ENCODE measurements around the gene ARHGAP19.
"Not testable (repeated sequence)": the region's sequence is repeated elsewhere in the genome, so short reads cannot be mapped to it uniquely, and the experiment has no call there.

Gene ARHGAP19

GRCh38 chr10:97321032-97321803, 28.8 kb upstream of the ARHGAP19 start:
- no peak for DNase-seq

DNA sequence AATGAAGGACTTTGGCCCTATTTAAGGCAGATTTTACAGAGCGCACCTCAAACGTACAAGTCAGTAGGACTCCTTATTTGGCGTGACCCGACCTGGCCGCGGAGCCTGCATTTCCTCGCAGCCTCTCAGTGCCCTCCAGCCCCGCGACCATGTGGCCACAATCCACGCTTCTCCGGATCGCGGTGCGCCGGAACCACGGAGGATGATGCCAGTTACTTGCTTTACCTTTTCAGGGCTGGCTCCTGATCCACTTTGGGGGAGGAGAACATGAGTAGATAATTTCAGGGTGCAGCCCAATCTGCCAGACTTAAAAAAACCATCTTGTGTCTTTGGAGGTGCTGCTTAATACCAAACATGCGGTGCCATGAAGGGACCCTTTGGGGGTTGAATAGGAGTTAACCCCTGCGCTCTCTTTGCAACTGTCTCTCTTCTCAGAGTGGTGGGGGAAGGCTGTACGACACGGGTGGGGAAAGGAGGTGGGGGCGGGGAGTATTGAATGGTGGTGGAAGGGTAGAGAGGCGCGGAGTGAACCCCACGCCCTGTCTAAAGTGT, 28.1 kb upstream of the ARHGAP19 start:
- DNase-seq: peak; percentile 20

- DNase-seq: peak; percentile 64
Observed at GRCh38 chr10:97319671-97320479, 27.4 kb upstream of the ARHGAP19 start.

DNA sequence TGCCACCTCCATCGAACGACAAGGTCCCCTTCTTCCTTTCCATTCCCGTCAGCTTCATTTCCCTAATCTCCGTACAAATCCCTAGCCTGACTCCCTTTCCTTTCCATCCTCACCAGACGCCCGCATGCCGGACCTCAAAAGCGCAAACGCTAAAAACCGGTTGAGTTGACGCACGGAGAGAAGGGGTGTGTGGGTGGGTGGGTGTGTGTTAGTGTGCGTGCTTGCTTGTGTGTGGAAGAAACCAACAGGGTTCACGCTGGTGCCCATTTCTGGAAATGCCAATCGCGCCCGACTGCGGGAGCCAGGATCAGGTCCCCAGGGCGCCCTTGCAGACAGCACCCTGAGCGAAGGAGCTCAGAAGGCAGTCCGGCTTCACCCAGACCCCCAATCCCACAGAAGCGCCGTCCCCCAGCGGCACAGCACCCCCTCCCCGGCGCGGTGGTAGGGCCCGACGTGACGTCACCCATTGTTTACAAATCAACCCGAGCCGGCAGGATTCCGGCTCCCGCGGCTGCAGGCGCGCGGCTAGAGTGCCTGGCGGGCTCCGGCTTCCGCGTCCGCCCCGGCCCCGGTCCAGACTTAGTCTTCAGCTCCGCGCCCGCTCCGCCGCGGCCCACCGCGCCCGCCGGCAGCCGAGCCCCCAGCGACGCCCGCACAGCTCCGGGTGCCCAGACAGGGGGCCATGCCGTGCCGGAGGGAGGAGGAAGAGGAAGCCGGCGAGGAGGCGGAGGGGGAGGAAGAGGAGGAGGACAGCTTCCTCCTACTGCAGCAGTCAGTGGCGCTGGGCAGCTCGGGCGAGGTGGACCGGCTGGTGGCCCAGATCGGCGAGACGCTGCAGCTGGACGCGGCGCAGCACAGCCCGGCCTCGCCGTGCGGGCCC, 26.6 kb upstream of the ARHGAP19 start, which contains the start of gene FRAT1:
Gene FRAT1, plus strand, starts transcription at position 500 of the 880 bp plus-strand sequence. Its CDS starts 183 bp downstream, at position 683.
- DNase-seq: peak; percentile 90

DNA sequence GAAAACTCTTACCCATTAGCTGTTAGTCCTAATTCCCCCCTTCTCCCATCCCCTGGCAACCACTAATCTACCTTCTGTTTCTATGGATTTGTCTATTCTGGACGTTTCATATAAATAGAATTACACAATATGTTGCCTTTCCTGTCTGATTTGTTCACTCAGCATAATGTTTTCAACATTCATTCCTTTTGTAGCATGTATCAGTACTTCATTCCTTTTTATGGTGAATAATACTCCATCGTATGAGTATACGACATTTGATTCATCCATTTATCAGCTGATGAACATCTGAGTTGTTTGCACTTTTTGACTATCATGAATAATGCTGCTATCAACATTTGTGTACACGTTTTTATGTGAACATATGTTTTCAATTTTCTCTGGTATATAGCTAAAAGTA, 22.2 kb upstream of the ARHGAP19 start:
- DNase-seq: no peak

- no peak for DNase-seq
Observed at GRCh38 chr10:97312897-97313296, 20.5 kb upstream of the ARHGAP19 start.

DNA sequence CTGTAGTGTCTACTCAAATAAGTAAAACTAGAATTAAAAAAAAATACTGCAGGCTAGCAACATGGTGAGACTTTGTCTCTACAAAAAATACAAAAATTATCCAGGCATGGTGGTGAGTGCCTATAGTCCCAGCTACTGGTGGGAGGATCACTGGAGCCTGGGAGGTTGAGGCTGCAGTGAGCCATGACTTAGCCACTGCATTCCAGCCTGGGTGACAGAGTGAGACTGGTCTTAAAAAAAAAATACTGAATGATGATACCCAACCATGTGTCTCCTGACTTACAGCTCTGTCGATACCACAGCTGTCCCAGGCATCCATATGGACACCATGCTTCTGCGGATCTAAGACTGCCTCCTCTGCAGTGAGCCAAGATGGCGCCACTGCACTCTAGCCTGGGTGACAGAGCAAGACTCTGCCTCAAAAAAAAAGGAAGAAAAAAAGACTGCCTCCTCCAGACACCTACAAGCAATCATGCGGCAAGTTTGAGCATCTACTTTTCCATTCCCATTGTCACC, 18.7 kb upstream of the ARHGAP19 start:
- no peak for DNase-seq

DNA sequence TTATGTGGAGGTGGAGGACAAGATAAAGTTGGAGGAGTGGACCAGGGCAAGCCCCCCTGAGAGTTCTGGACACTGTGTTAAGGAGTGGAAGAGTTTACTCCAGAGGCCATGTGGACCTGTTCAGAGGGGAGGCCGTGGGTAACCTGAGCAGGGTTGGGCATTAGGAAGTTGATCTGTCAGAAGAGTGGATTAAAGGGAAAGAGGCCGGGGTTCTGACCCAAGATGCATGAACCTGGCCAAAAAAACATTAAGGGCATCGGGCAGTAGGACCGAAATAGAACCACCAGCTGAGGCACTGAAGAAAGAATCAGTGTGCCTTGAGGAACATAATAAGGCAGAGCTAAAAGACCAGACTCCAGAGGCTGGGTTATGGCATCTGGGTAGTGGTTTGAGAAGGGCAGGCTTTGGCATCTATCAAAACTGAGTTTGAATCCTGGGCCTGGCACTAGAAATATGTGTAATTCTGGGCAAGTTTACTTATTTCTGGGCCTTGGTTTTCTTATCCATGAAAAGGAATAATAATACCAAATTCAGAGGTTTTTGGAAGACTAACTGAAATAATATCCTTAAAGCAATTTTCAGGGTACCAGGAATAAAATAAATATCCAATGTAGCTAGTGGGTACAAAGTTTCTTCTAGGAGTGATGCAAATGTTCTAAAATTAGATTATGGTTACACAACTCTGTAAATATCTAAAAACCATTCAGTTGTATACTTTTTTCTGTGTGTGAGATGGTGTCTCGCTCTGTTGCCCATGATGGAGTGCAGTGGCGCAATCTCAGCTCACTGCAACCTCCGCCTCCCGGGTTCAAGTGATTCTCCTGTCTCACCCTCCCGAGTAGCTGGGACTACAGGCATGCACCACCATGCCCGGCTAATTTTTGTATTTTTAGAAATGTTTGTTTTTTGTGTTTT, 15.7 kb upstream of the ARHGAP19 start:
- no peak for DNase-seq

DNA sequence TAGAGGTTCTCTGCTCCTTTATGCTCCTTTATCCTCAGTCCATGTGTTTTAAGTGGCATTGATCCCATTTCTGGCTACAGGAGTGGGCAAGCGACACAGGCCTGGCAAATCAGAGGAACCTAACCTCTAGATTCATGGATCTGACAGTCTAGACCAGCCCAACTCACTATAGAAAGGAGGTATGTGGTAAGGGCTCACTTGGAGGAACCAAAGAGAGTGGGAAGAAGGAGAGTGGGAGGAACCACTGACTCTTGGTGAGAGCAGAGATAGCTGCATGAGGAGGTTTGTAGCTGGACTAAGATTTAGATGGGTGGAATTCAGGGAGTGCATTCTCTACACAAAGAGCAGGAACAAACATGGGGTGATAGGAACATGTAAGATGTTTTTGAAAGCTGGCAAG, 15.0 kb upstream of the ARHGAP19 start:
- no peak for DNase-seq

GRCh38 chr10:97302088-97302791, 9.8 kb upstream of the ARHGAP19 start:
- no peak for DNase-seq

DNA sequence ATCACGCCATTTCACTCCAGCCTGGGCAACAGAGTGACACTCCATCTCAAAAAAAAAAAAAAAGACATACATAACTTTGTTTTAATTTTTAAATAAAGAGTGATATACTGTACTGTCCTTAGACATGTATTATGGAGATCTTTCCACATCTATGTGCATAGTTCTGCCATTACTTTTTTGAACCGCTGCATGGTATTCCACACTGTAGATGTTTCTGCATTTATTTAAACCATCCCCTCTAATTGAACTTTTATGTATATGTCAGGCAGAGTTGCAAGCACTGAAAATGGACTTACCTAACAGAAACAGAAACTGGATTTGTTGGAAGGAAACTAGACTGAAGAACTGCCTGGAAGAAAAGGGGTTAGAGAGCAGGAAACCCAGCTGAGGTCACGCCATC, 8.5 kb upstream of the ARHGAP19 start:
- no peak for DNase-seq

DNA sequence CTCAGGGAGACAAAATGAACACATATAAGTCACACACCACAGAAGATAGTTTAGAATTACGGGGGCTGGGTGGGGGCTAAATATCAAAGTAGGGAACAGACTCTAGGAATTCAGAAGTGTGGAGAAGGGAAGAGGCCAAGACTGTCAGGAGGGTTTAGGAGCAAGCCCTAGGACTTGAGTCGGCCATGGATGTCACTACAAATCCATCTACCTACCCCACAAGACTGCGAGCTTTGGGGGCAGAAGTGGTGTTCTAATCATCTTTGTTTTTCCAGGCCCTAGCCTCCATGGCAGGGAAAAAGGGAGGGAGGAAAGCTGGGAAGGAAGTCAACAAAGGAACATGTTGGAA, 5.8 kb upstream of the ARHGAP19 start:
- no peak for DNase-seq

DNA sequence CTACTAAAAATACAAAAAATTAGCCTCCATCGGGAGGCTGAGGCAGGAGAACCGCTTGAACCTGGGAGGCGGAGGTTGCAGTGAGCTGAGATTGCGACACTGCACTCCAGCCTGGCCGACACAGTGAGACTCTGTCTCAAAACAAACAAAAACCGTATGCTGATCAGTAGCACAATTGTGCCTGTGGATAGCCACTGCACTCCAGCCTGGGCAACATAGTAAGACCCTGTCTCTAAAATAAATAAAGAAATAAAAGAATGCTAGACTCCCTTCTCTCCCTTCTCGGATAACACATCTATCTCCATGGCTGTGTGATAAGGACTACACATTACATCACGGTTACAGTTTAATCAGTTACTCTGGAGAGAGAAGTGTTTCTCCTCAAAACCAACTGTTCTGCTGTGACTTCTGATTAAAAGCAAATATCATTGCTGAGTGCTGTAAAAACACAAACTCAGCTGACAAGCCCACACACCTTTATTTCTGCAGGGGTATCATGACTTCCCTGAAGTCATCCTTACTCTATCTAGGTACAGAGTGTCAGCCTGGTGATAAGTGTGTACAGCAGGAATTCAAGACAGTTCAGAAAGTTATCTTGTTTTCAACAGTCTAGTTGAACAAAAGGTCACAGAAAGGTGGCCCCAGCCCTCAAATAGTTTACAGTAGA, 5.3 kb upstream of the ARHGAP19 start:
- DNase-seq: no peak

DNA sequence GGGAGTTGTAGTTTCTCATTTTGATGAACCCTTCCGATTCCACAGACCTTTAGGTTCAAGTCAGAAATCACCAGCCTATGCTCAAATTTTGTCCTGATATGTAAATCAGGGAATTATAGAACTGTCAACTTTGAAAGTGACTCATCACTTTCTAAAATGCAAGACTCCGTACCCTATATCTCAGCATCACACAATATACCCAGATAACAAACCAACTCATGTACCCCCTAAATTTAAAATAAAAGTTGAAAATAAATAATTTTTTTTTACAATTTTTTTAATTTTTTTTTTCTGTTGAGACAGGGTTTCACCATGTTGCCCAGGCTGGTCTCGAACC, 393 bp upstream of the ARHGAP19 start:
- no peak for DNase-seq

DNA sequence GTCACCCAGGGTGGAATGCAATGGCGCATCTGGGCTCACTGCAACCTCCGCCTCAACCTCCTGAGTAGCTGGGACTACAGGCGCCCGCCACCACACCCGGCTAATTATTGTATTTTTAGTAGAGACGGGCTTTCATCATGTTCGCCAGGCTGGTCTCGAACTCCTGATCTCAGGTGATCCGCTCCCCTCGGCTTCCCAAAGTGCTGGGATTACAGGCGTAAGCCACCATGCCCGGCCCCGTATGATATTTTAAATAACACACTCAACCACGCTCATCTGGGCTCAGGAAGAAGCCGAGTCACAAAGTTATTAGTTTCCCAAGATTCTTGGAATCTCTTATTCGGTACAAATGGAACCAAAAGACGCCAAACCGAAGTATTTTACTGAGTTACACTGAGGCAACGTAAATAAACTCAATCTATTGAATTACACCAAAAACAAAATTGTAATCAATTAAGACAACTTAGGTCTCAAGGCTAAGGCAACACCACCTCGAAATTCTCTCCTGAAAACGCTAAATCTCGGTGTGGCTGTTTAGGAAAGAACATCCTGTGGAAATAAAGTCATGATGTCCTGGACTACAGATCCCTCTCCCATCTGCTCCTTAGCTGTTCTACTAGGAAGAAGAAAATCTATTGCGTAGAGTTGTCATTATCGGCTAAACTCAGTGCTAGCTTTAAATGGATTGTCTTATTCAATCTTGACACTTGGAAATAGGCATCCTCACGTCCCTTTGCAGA, 910 bp downstream of the ARHGAP19 start:
- no peak for DNase-seq

DNA sequence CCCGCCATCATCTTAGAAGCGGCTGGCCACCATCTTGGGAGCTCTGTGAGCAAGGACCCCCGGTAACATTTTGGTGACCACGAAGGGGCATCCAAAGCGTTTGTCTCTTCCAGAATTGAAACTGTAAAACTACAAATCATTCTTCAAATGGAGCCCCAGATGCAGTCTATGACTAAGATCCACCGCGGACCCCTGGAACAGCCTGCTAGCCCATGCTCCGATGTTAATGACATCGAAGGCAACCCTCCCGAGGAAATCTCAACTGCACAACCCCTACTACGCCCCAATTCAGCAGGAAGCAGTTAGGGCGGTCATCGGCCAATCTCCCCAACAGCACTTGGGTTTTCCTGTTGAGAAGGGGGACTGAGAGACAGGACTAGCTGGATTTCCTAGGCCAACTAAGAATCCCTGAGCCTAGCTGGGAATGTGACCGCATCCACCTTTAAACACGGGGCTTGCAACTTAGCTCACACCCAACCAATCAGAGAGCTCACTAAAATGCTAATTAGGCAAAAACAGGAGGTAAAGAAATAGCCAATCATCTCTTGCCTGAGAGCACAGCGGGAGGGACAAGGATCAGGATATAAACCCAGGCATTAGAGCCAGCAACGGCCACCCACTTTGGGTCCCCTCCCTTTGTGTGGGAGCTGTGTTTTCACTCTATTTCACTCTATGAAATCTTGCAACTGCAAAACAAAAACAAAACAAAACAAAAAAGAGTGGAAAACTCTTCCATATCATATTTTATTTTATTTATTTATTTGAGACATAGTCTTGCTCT, 1.7 kb downstream of the ARHGAP19 start:
- DNase-seq: not testable (repeated sequence)

DNA sequence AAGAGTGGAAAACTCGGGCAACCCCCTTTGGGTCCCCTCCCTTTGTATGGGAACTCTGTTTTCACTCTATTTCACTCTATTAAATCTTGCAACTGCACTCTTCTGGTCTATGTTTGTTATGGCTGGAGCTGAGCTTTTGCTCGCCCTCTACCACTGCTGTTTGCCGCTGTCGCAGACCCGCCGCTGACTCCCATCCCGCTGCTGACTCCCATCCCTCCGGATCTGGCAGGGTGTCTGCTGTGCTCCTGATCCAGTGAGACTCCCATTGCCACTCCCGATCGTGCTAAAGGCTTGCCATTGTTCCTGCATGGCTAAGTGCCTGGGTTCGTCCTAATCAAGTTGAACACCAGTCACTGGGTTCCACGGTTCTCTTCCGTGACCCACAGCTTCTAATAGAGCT, 2.4 kb downstream of the ARHGAP19 start:
- DNase-seq: not testable (repeated sequence)

GRCh38 chr10:97280783-97281182, 11.7 kb downstream of the ARHGAP19 start:
- no peak for DNase-seq
